ENCODE measurements around the gene LOXL1.

The LOXL1 gene

GRCh38 chr15:73997986-73998385 is 71.7 kb downstream of the LOXL1 start:
- DNase-seq, result no peak

All from activated T-cell treated with anti-CD3 and anti-CD28 coated beads, Interleukin-2, amount 50 U/mL, for 48 hours (primary cell).